ENCODE results near the gene CNDP1.

Gene CNDP1, protein sequence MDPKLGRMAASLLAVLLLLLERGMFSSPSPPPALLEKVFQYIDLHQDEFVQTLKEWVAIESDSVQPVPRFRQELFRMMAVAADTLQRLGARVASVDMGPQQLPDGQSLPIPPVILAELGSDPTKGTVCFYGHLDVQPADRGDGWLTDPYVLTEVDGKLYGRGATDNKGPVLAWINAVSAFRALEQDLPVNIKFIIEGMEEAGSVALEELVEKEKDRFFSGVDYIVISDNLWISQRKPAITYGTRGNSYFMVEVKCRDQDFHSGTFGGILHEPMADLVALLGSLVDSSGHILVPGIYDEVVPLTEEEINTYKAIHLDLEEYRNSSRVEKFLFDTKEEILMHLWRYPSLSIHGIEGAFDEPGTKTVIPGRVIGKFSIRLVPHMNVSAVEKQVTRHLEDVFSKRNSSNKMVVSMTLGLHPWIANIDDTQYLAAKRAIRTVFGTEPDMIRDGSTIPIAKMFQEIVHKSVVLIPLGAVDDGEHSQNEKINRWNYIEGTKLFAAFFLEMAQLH

DNA sequence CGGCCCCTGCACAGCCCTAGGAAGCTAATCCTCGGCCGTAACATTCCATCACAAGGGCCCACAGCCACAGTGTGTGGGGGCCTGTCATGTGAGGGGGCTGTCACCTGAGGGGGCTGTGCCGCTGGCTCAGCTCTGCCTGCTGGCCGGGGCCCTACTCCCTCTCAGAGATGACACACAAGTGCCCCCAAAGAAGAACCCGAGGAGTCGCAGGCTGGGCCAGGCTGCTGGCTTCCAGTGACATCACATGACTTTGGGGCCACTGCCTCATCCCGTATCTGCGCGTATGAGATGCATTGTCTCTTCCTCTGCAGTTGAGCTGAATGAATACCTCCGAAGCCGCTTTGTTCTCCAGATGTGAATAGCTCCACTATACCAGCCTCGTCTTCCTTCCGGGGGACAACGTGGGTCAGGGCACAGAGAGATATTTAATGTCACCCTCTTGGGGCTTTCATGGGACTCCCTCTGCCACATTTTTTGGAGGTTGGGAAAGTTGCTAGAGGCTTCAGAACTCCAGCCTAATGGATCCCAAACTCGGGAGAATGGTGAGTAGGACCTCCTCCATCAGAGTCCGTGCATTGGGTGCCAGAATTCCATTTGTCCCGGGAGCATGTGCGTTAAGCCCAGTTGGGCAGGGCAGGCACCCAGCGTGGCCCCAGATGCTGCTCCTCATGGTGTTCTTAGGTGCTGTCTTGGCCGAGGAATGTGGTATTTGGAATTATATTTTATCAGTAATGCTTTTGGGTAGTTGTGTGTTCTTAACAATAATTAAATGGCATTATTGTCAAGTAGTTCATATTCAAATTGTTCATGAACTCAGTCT, at the start of gene CNDP1:
Gene CNDP1, plus strand, starts transcription at position 351 of the 820 bp plus-strand sequence. Its CDS starts 168 bp downstream, at position 519.
- DNase-seq (ENCODE audit: low spot score) = no peak

DNA sequence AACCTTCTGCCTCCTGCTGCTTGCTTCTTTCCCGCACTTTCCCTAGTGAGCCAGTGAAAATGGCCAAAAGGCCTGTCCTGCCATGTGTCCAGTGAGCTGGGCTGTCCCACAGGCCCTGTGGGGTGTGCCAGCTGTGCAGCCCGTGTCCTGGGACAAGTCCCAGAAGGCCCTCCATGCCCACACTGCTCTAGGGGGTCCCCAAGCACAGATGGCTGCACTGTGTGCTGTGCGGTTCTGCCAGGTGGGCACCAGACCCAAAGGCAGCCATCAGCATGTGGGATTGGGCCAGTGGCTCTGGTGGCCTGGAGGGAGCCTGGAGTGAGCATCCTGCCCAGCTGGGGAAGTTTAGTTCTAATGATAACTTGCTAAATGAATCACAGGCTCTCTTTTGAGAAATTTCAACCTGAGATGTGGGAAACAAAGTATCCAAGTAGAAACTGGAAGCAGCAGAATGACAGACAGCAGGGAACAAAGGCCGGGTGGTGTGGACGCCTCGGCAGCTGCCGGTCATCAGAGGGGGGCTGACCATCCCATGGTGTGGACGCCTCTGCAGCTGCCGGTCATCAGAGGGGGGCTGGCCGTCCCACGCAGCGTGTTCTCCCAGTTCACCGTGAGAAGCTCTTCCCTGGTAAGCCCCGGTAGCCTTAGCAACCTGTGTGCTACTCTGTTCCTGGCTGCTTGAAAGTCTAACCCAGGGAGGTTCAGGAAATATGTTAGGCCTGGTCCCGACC, 48.0 kb upstream of the CNDP1 start:
- no peak for DNase-seq (ENCODE audit: low spot score)

- DNase-seq (ENCODE audit: low spot score) = no peak
Measured at GRCh38 chr18:74488354-74488753, 45.9 kb upstream of the CNDP1 start.

GRCh38 chr18:74488864-74489263, 45.4 kb upstream of the CNDP1 start:
- no peak for DNase-seq (ENCODE audit: low spot score)

DNA sequence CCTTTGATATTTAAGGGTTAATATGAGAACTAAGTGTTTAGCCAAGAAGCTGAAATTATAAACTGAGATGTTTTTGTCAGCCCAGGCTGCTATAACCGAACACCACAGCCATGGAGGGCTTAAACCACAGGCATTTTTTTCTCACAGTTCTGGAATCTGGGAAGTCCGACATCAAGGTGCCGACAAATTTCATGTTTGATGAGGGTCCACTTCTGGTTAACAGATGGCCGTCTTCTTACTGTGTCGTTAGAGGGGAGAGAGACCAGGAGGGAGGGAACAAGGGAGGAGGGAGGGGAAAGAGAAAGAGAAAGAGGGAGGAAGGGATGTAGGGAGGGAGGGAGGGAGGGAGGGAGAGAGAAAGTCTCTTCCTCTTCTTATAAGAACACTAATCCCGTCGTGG, 44.6 kb upstream of the CNDP1 start:
- no peak for DNase-seq (ENCODE audit: low spot score)

- DNase-seq (ENCODE audit: low spot score) = no peak
Measured at GRCh38 chr18:74492259-74492658, 42.0 kb upstream of the CNDP1 start.

GRCh38 chr18:74493689-74494088, 40.6 kb upstream of the CNDP1 start:
- peak; percentile 75 for DNase-seq (ENCODE audit: low spot score)

DNA sequence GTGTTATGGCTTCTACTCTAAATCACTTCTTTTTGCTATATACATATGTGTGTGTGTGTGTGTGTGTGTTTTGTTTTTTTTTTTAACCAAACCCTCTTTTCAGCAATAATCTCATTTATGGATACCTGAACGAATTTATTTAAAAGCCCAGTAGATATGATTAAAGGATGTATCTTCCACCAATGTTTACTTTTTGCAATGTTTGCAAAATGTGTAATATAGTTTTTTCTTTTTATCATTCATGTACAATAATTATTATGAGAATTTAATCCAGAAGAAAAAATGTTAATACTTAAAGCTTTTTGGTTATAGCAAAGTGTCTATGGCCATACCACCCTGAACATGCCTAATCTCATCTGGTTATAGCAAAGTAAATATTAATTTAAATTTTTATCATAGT, 39.8 kb upstream of the CNDP1 start:
- DNase-seq (ENCODE audit: low spot score) = no peak

- DNase-seq (ENCODE audit: low spot score) = peak; percentile 99
Measured at GRCh38 chr18:74495581-74496507, 38.5 kb upstream of the CNDP1 start, which contains the start of gene CNDP2. Gene CNDP2 (plus strand): TSS chr18:74496363. CDS start chr18:74499974, 3,611 bp downstream.

GRCh38 chr18:74496508-74497323, 37.6 kb upstream of the CNDP1 start:
- DNase-seq (ENCODE audit: low spot score) = peak; percentile 74

GRCh38 chr18:74497324-74497676, 37.0 kb upstream of the CNDP1 start:
- DNase-seq (ENCODE audit: low spot score) = peak; percentile 35

GRCh38 chr18:74497778-74498177, 36.5 kb upstream of the CNDP1 start:
- DNase-seq (ENCODE audit: low spot score) = no peak

DNA sequence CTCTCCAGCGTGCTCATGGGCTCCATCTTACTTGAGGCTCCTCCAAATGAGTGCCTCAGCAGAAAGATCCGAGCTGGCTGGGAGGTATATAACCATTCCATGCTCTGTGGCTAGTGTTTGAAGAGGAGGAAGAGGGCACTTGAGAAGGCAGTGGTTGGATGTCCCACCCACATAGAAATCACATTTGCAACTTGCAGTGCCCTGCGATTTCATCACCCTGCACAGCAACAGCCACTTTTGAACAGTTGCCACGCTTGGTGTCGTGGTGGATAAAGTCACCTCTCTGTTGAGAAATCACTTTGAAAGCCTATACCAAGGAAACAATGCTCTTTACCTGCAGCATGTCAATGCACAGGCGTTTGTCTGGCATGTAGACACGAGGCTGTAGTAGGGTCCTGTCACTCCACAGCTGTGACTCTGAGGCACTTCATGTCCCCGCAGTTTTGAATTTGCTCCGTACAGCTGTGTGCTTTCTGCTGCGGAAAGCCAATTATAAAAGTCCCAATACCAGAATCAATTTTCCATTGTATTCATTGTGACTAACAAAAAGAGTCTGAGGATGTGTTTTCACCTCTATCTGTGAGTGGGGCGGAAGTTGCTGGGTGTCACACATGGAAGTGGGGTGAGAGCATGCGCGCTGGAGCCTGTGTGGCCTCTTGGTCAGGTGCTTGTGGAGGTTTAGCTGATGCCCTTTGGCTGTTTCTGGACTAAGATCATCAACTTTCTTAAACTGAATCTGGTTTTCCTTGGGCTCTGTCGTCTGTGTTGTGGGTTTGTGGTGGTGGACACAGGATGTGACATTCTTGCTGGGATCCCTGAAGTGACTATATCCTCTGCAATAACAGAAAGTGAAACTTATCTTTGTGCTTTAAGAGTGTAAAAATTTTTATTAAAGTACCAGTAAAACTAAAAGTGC, 35.3 kb upstream of the CNDP1 start:
- peak; percentile 78 for DNase-seq (ENCODE audit: low spot score)

DNA sequence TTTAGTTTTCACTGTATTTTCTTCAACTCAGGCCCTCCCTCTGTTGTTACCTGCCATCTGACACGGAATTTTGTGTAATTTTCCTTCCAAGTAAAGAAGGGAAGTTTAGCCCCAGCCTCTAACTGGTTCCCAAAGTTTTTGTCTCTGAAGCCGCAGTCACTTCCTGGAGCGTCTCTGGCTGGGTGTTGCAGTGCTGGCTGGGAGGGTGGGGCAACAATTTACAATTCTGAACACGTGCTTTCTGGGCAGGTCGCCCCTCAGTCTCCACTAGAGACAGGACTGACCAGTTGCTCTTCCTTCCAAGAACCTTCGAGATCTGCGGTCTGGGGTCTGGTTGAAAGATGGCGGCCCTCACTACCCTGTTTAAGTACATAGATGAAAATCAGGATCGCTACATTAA, 34.7 kb upstream of the CNDP1 start:
- peak; percentile 85 for DNase-seq (ENCODE audit: low spot score)

- no peak for DNase-seq (ENCODE audit: low spot score)
Measured at GRCh38 chr18:74500372-74500771, 33.9 kb upstream of the CNDP1 start.

GRCh38 chr18:74500774-74501173, 33.5 kb upstream of the CNDP1 start:
- peak; percentile 79 for DNase-seq (ENCODE audit: low spot score)

DNA sequence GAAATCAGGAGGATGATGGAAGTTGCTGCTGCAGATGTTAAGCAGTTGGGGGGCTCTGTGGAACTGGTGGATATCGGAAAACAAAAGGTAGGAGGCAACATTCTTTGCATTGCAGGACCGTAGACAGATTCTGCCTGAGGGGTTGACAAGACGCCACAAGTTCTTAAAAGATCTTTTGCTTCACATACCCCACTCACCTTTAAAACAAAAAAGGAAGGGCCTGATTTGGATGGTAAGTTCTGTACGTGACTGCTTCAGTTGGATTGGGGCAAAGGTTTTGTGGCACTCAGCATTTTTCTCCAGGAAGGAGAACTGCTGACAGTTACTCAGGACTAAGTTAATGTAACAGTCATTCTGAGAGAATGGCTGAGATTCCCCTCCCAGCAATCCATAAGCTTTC, 32.9 kb upstream of the CNDP1 start:
- DNase-seq (ENCODE audit: low spot score) = peak; percentile 76

DNA sequence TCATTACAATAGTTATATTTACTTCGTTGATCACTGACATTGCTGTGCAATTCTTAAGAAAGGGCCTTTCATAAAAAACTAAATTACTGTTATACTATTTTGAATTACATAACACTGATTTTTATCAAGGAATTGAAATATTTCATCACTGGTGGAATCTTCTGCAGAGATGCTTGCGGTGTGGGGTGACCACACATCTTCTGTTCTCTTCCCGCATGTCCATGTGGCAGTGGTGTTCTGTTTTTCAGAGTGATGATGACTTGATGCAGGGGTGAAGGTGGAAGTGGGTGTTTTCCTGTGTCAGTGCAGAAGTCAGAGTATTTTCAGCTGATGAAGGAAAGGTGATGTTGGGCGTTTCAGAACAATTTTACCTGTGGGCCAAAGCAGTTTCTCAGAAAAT, 31.2 kb upstream of the CNDP1 start:
- no peak for DNase-seq (ENCODE audit: low spot score)

DNA sequence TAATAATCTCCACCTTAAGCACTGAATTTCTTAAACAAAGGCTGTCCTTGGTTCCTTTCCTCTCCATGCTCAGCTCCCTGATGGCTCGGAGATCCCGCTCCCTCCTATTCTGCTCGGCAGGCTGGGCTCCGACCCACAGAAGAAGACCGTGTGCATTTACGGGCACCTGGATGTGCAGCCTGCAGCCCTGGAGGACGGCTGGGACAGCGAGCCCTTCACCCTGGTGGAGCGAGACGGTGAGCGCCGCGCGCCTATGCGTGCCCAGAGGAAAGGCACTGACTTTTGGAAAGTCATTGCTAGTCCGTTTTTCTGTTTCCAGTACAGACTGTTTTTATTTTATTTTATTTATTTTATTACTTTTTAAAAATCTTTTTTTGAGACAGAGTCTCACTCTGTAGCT, 28.5 kb upstream of the CNDP1 start:
- DNase-seq (ENCODE audit: low spot score) = no peak

All from kidney tubule cell (primary cell).